Natural killer cell (primary cell): ENCODE data around the gene RPL39L. TPM values are rescaled to one million over a fixed set of nuclear protein-coding genes. Genes with fewer than 3 reads are reported as not detected.

Source experiments
- ATAC-seq, 3 donors: fragments of 150-1000 bp in 2 of 3; fragments of 200-7000 bp in 1 of 3; cut with Tn5 transposase; 1 replicate in 1 of 3; 2 replicates in 2 of 3; pipeline ENCODE4 v1.10.0; 2021; ENCODE audit warnings: mild to moderate bottlenecking in 2 of 3, moderate library complexity in 2 of 3
- DNase-seq, 2 donors: peaks; one replicate each; pipeline versions ENCODE4 v3.0.0 to v3.0.0-alpha.2; 2013 to 2021; ENCODE audit warnings: mixed read lengths in 1 of 2
- H3K27ac ChIP-seq: one replicate; pipeline ENCODE4 v1.5.1; 2013; ENCODE audit warnings: mild to moderate bottlenecking, low read length
- H3K27me3 ChIP-seq: one replicate; pipeline ENCODE4 v1.6.1; 2013; ENCODE audit warnings: low read length; ENCODE audit not compliant: control insufficient read depth, insufficient read depth
- H3K36me3 ChIP-seq: one replicate; pipeline ENCODE4 v1.6.1; 2013; ENCODE audit warnings: low read length; ENCODE audit not compliant: control insufficient read depth, insufficient read depth
- H3K4me1 ChIP-seq: one replicate; pipeline ENCODE4 v1.6.1; 2013; ENCODE audit warnings: low read length; ENCODE audit not compliant: control insufficient read depth, insufficient read depth
- H3K4me3 ChIP-seq: one replicate; pipeline ENCODE4 v1.5.1; 2013; ENCODE audit warnings: low read length
- H3K9me3 ChIP-seq: one replicate; pipeline ENCODE4 v1.6.1; 2013; ENCODE audit warnings: low read length; ENCODE audit not compliant: control insufficient read depth, insufficient read depth
- H3K27ac Mint-ChIP-seq, 2 donors: one replicate each; pipeline ENCODE4 v1.8.0; 2022; ENCODE audit warnings: mild to moderate bottlenecking in 2 of 2, mixed read lengths in 2 of 2, moderate library complexity in 1 of 2
- H3K27me3 Mint-ChIP-seq, 2 donors: one replicate each; pipeline ENCODE4 v1.8.0; 2022; ENCODE audit warnings: low read depth in 2 of 2, mixed read lengths in 2 of 2
- H3K36me3 Mint-ChIP-seq: one replicate; pipeline ENCODE4 v1.8.0; 2022; ENCODE audit warnings: mixed read lengths
- H3K4me1 Mint-ChIP-seq, 2 donors: one replicate each; pipeline ENCODE4 v1.8.0; 2022; ENCODE audit warnings: mixed read lengths in 2 of 2
- H3K4me3 Mint-ChIP-seq: one replicate; pipeline ENCODE4 v1.8.0; 2022; ENCODE audit warnings: mild to moderate bottlenecking, moderate library complexity, mixed read lengths
- H3K9me3 Mint-ChIP-seq, 2 donors: one replicate each; pipeline ENCODE4 v1.8.0; 2022; ENCODE audit warnings: mixed read lengths in 2 of 2
- CTCF ChIP-seq: fragments of 200-600 bp; IDR thresholded peaks from one replicate; pipeline ENCODE4 v1.8.0; 2022; ENCODE audit warnings: antibody characterized with exemption
- WGBS: methylation state at CpG from one replicate; pipeline ENCODE4 v1.1.7; 2013; ENCODE audit warnings: missing lambda C conversion rate; ENCODE audit not compliant: insufficient coverage; 5-methylcytosine and 5-hydroxymethylcytosine counted together
- intact Hi-C: fragments of 100-400 bp; cut with micrococcal nuclease; formaldehyde crosslinking; loops from one replicate; pipeline ENCODE4 v1.14.2; 2022
- total RNA-seq, 4 donors: library from RNA; stranded (reverse); fragments of 120-200 nt in 1 of 4; gene quantifications; one replicate each; pipeline versions ENCODE4 v1.2.3 to v1.2.4, GENCODE V29; 2013 to 2022

RPL39L gene
- total RNA-seq, 3 donors from 2014 or later (not counting 1 experiment from before 2014, with no cell fraction given): 3.1 to 6.6 (median 4.3) TPM

- Histone ChIP-seq H3K4me1 (peaks cover 3% of the 10 kb centered on the region), H3K27me3 (no peaks in the 10 kb centered on the region), H3K36me3 (no peaks in the 10 kb centered on the region), H3K9me3 (peaks cover 3% of the 10 kb centered on the region), H3K27ac (no peak overlapping the region), H3K4me3 (no peak overlapping the region)
- Mint-ChIP-seq H3K27ac (no peak overlapping the region), H3K27me3 (no peaks in the 10 kb centered on the region), H3K9me3 (peaks cover 4 to 5% of the 10 kb centered on the region in 2 donors), H3K4me1 (no peaks in the 10 kb centered on the region), H3K4me3 (no peak overlapping the region), H3K36me3 (peaks cover 20% of the 10 kb centered on the region)
- 93% methylated on average over 5 of the region's 5 CpGs for WGBS
- intact Hi-C loops: no loop called here
- no peak for TF ChIP-seq CTCF
- DNase-seq: no peak
- ATAC-seq: no peak
Observed at GRCh38 chr3:187085021-187085666, 54.2 kb downstream of the RPL39L start.

GRCh38 chr3:187084580-187084979 is 54.7 kb downstream of the RPL39L start:
- ATAC-seq (no peak), DNase-seq (no peak)
- Mint-ChIP-seq H3K27me3 (no peaks in the 10 kb centered on the region), H3K4me1 (peaks cover 0 to 4% of the 10 kb centered on the region in 2 donors), H3K36me3 (peaks cover 17% of the 10 kb centered on the region), H3K27ac (no peak overlapping the region), H3K4me3 (no peak overlapping the region), H3K9me3 (peaks cover 4 to 5% of the 10 kb centered on the region in 2 donors)
- H3K9me3 ChIP-seq: peaks cover 3% of the 10 kb centered on the region
- no peak for TF ChIP-seq CTCF
- no peaks in the 10 kb centered on the region for H3K27me3 ChIP-seq
- no peaks in the 10 kb centered on the region for H3K36me3 ChIP-seq
- intact Hi-C loops: no loop called here
- no peak overlapping the region for H3K4me3 ChIP-seq
- peaks cover 3% of the 10 kb centered on the region for H3K4me1 ChIP-seq
- 90% methylated on average over 2 of the region's 2 CpGs for WGBS
- H3K27ac ChIP-seq: no peak overlapping the region

- Mint-ChIP-seq H3K4me3 (no peak overlapping the region), H3K27ac (no peak overlapping the region), H3K9me3 (peaks cover 4 to 5% of the 10 kb centered on the region in 2 donors), H3K27me3 (no peaks in the 10 kb centered on the region), H3K36me3 (peaks cover 12% of the 10 kb centered on the region), H3K4me1 (peaks cover 0 to 5% of the 10 kb centered on the region in 2 donors)
- H3K36me3 ChIP-seq: no peaks in the 10 kb centered on the region
- H3K27ac ChIP-seq: no peak overlapping the region
- DNase-seq (no peak), ATAC-seq (no peak)
- H3K9me3 ChIP-seq: peaks cover 3% of the 10 kb centered on the region
- TF ChIP-seq CTCF: no peak
- intact Hi-C loops: no loop called here
- H3K27me3 ChIP-seq: no peaks in the 10 kb centered on the region
- H3K4me1 ChIP-seq: peaks cover 3% of the 10 kb centered on the region
- 98% methylated on average over 4 of the region's 5 CpGs for WGBS
- no peak overlapping the region for H3K4me3 ChIP-seq
Observed at GRCh38 chr3:187084126-187084525, 55.2 kb downstream of the RPL39L start.
